ENCODE results near the gene CADM1.
A peak's percentile ranks its signal among the peaks of the same experiment; 100 is the strongest.

Gene CADM1

GRCh38 chr11:115503083-115503885, 931 bp downstream of the CADM1 start:
- DNase-seq (ENCODE audit: low read depth in 1 of 2, low spot score in 1 of 2) = peak; percentile 68 to 89
- TF ChIP-seq JUND (IDR thresholded peaks at IDR 0.05; ENCODE audit: low read depth) = no peak
- in situ Hi-C loops (cut with HindIII; ENCODE audit: low pct_unique_long_range_greater_than_20kb, low sequenced_read_pairs) = no loop called here

GRCh38 chr11:115502636-115503082, 1.6 kb downstream of the CADM1 start:
- in situ Hi-C loops (cut with HindIII; ENCODE audit: low pct_unique_long_range_greater_than_20kb, low sequenced_read_pairs) = no loop called here
- DNase-seq (ENCODE audit: low read depth in 1 of 2, low spot score in 1 of 2) = no peak
- TF ChIP-seq JUND (IDR thresholded peaks at IDR 0.05; ENCODE audit: low read depth) = no peak

- DNase-seq (ENCODE audit: low read depth in 1 of 2, low spot score in 1 of 2) = peak in 1 of 2 experiments; percentile 59
- no peak for TF ChIP-seq JUND (IDR thresholded peaks at IDR 0.05; ENCODE audit: low read depth)
Observed at GRCh38 chr11:115501893-115502589, 2.2 kb downstream of the CADM1 start.

GRCh38 chr11:115501502-115501892, 2.7 kb downstream of the CADM1 start:
- DNase-seq (ENCODE audit: low read depth in 1 of 2, low spot score in 1 of 2) = no peak
- in situ Hi-C loops (cut with HindIII; ENCODE audit: low pct_unique_long_range_greater_than_20kb, low sequenced_read_pairs) = no loop called here
- TF ChIP-seq JUND (IDR thresholded peaks at IDR 0.05; ENCODE audit: low read depth) = no peak

More at GRCh38 chr11:115501893-115502589, 2.2 kb downstream of the CADM1 start:
- in situ Hi-C loops (cut with HindIII; ENCODE audit: low pct_unique_long_range_greater_than_20kb, low sequenced_read_pairs) = no loop called here

- DNase-seq (ENCODE audit: low read depth in 1 of 2, low spot score in 1 of 2) = no peak
- no peak for TF ChIP-seq JUND (IDR thresholded peaks at IDR 0.05; ENCODE audit: low read depth)
- in situ Hi-C loops (cut with HindIII; ENCODE audit: low pct_unique_long_range_greater_than_20kb, low sequenced_read_pairs) = no loop called here
Observed at GRCh38 chr11:115500547-115501501, 3.4 kb downstream of the CADM1 start.

- no peak for DNase-seq (ENCODE audit: low read depth in 1 of 2, low spot score in 1 of 2)
- no peak for TF ChIP-seq JUND (IDR thresholded peaks at IDR 0.05; ENCODE audit: low read depth)
- in situ Hi-C loops (cut with HindIII; ENCODE audit: low pct_unique_long_range_greater_than_20kb, low sequenced_read_pairs) = no loop called here
Observed at GRCh38 chr11:115499891-115500290, 4.3 kb downstream of the CADM1 start.

- 0 out of 2 replicates have a peak, but pooled peaks have one; percentile 23 for TF ChIP-seq JUND (IDR thresholded peaks at IDR 0.05; ENCODE audit: low read depth)
- in situ Hi-C loops (cut with HindIII; ENCODE audit: low pct_unique_long_range_greater_than_20kb, low sequenced_read_pairs) = no loop called here
- peak; percentile 13 to 64 for DNase-seq (ENCODE audit: low read depth in 1 of 2, low spot score in 1 of 2)
Observed at GRCh38 chr11:115499241-115499799, 4.9 kb downstream of the CADM1 start.

GRCh38 chr11:115498354-115498753, 5.9 kb downstream of the CADM1 start:
- TF ChIP-seq JUND (IDR thresholded peaks at IDR 0.05; ENCODE audit: low read depth) = 0 out of 2 replicates have a peak, but pooled peaks have one; percentile 35
- DNase-seq (ENCODE audit: low read depth in 1 of 2, low spot score in 1 of 2) = peak; percentile 16 to 76
- in situ Hi-C loops (cut with HindIII; ENCODE audit: low pct_unique_long_range_greater_than_20kb, low sequenced_read_pairs) = no loop called here

GRCh38 chr11:115497303-115497702, 6.9 kb downstream of the CADM1 start:
- no peak for DNase-seq (ENCODE audit: low read depth in 1 of 2, low spot score in 1 of 2)
- in situ Hi-C loops (cut with HindIII; ENCODE audit: low pct_unique_long_range_greater_than_20kb, low sequenced_read_pairs) = no loop called here
- TF ChIP-seq JUND (IDR thresholded peaks at IDR 0.05; ENCODE audit: low read depth) = no peak

GRCh38 chr11:115496892-115497291, 7.3 kb downstream of the CADM1 start:
- TF ChIP-seq JUND (IDR thresholded peaks at IDR 0.05; ENCODE audit: low read depth) = no peak
- DNase-seq (ENCODE audit: low read depth in 1 of 2, low spot score in 1 of 2) = peak in 1 of 2 experiments; percentile 61
- in situ Hi-C loops (cut with HindIII; ENCODE audit: low pct_unique_long_range_greater_than_20kb, low sequenced_read_pairs) = no loop called here

GRCh38 chr11:115493905-115494304, 10.3 kb downstream of the CADM1 start:
- no peak for TF ChIP-seq JUND (IDR thresholded peaks at IDR 0.05; ENCODE audit: low read depth)
- in situ Hi-C loops (cut with HindIII; ENCODE audit: low pct_unique_long_range_greater_than_20kb, low sequenced_read_pairs) = no loop called here
- DNase-seq (ENCODE audit: low read depth in 1 of 2, low spot score in 1 of 2) = no peak

- TF ChIP-seq JUND (IDR thresholded peaks at IDR 0.05; ENCODE audit: low read depth) = no peak
- in situ Hi-C loops (cut with HindIII; ENCODE audit: low pct_unique_long_range_greater_than_20kb, low sequenced_read_pairs) = no loop called here
- DNase-seq (ENCODE audit: low read depth in 1 of 2, low spot score in 1 of 2) = no peak
Observed at GRCh38 chr11:115493488-115493887, 10.7 kb downstream of the CADM1 start.
